Testis (tissue), 2 donors: ENCODE measurements around the gene GZMB.

Experiments used
- POLR2A ChIP-seq: fragments of 450-650 bp; IDR thresholded peaks from one replicate; pipeline ENCODE4 v1.6.1; 2017; ENCODE audit warnings: antibody characterized with exemption, mild to moderate bottlenecking, moderate library complexity
- TF ChIP-seq, protein P1 (sequence below), 3 experiments: fragments of 450-650 bp in 2 of 3; fragments of 200-600 bp in 1 of 3; sonication (generic) in 1 of 3; IDR thresholded peaks; one replicate each; pipeline ENCODE4 v1.5.1; 2016 to 2019; ENCODE audit warnings: antibody characterized with exemption in 3 of 3, mild to moderate bottlenecking in 2 of 3, moderate library complexity in 1 of 3

GRCh38 chr14:24634158-24634557 is at the start of gene GZMB:
- TF ChIP-seq, protein P1, sequence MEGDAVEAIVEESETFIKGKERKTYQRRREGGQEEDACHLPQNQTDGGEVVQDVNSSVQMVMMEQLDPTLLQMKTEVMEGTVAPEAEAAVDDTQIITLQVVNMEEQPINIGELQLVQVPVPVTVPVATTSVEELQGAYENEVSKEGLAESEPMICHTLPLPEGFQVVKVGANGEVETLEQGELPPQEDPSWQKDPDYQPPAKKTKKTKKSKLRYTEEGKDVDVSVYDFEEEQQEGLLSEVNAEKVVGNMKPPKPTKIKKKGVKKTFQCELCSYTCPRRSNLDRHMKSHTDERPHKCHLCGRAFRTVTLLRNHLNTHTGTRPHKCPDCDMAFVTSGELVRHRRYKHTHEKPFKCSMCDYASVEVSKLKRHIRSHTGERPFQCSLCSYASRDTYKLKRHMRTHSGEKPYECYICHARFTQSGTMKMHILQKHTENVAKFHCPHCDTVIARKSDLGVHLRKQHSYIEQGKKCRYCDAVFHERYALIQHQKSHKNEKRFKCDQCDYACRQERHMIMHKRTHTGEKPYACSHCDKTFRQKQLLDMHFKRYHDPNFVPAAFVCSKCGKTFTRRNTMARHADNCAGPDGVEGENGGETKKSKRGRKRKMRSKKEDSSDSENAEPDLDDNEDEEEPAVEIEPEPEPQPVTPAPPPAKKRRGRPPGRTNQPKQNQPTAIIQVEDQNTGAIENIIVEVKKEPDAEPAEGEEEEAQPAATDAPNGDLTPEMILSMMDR (IDR thresholded peaks at IDR 0.05): no peak
- TF ChIP-seq POLR2A: no peak
